Thyroid gland (tissue), 4 donors: ENCODE measurements around the gene CGA.

ENCODE experiments used
- CTCF ChIP-seq, 6 experiments: fragments of 200-600 bp in 3 of 6; fragments of 450-650 bp in 3 of 6; sonication (generic) in 3 of 6; IDR thresholded peaks; one replicate each; pipeline ENCODE4 v1.5.1; 2016 to 2019; ENCODE audit warnings: antibody characterized with exemption in 6 of 6, mild to moderate bottlenecking in 2 of 6, inconsistent platforms in 1 of 6, moderate library complexity in 1 of 6
- POLR2A ChIP-seq, 2 donors: fragments of 450-650 bp; IDR thresholded peaks; one replicate each; pipeline ENCODE4 v1.6.1; 2017; ENCODE audit warnings: antibody characterized with exemption in 2 of 2, mild to moderate bottlenecking in 2 of 2, moderate library complexity in 1 of 2

- TF ChIP-seq CTCF (IDR thresholded peaks at IDR 0.05): no peak
- no peak for TF ChIP-seq POLR2A (IDR thresholded peaks at IDR 0.05)
These were observed 35.0 kb downstream of the CGA start for GRCh38 chr6:87059943-87060342.
